ENCODE measurements around the gene RGS21. TPM values are rescaled to one million over a fixed set of nuclear protein-coding genes. Genes with fewer than 3 reads are reported as not detected.

Gene RGS21
- total and polyA plus RNA-seq, 2 experiments from 2014 or later: not detected

DNA sequence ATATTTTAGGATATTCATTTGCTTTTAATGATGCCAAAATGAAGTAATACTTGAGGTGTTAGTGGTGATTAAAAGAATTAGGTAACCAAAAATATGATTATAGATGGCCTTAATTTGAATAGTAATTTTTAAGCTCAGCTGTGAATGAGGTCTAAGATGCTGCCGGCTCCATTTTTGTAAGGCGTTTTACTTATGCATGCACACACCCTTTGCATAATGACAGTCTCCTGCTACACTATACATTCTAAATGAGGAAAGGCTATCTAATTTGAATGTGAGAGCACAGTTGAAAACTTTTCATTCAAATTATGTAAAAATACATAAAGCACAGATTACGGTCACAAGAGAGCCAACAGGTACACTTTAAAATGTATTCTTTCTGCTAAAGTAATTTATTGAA, 41.6 kb downstream of the RGS21 start:
- Histone ChIP-seq H3K27me3 (no peaks in the 10 kb centered on the region), H3K36me3 (no peaks in the 10 kb centered on the region), H3K27ac (no peak overlapping the region), H3K4me3 (no peak overlapping the region), H3K9me3 (ENCODE audit: low read depth) (no peaks in the 10 kb centered on the region), H3K4me1 (ENCODE audit: low read depth) (no peaks in the 10 kb centered on the region)
- TF ChIP-seq, protein P1, sequence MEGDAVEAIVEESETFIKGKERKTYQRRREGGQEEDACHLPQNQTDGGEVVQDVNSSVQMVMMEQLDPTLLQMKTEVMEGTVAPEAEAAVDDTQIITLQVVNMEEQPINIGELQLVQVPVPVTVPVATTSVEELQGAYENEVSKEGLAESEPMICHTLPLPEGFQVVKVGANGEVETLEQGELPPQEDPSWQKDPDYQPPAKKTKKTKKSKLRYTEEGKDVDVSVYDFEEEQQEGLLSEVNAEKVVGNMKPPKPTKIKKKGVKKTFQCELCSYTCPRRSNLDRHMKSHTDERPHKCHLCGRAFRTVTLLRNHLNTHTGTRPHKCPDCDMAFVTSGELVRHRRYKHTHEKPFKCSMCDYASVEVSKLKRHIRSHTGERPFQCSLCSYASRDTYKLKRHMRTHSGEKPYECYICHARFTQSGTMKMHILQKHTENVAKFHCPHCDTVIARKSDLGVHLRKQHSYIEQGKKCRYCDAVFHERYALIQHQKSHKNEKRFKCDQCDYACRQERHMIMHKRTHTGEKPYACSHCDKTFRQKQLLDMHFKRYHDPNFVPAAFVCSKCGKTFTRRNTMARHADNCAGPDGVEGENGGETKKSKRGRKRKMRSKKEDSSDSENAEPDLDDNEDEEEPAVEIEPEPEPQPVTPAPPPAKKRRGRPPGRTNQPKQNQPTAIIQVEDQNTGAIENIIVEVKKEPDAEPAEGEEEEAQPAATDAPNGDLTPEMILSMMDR (IDR thresholded peaks at IDR 0.05; ENCODE audit: low read depth, low read length): no peak
- DNase-seq (ENCODE audit: low read depth in 1 of 2, low spot score in 1 of 2): no peak

DNA sequence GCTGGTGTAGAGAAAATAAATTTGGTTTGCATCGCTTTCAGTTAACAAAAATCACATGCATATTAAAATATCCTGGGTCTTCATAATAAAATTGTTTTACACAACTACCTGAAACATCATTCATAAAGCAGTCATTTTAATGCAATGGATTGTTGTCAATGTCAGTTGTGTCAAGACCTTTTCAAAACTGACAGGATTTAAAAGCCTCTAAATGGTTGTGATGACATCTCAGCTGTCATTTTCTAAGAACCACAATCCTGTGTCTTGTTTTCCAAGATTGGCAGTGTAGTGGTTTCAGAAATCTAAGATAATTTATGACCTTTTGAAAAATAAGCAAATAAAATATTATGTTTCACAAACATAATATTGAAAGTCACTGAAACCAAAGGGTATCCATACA, 42.0 kb downstream of the RGS21 start:
- H3K27me3 ChIP-seq: no peaks in the 10 kb centered on the region
- TF ChIP-seq, protein P1 (IDR thresholded peaks at IDR 0.05; ENCODE audit: low read depth, low read length): no peak
- H3K9me3 ChIP-seq (ENCODE audit: low read depth): no peaks in the 10 kb centered on the region
- no peak overlapping the region for H3K4me3 ChIP-seq
- DNase-seq (ENCODE audit: low read depth in 1 of 2, low spot score in 1 of 2): no peak
- H3K36me3 ChIP-seq: no peaks in the 10 kb centered on the region
- H3K4me1 ChIP-seq (ENCODE audit: low read depth): no peaks in the 10 kb centered on the region
- H3K27ac ChIP-seq: no peak overlapping the region

GRCh38 chr1:192363177-192363576, 46.4 kb downstream of the RGS21 start:
- DNase-seq (ENCODE audit: low read depth in 1 of 2, low spot score in 1 of 2): no peak
- Histone ChIP-seq H3K4me3 (no peak overlapping the region), H3K27me3 (no peaks in the 10 kb centered on the region), H3K27ac (no peak overlapping the region), H3K9me3 (ENCODE audit: low read depth) (no peaks in the 10 kb centered on the region), H3K4me1 (ENCODE audit: low read depth) (no peaks in the 10 kb centered on the region), H3K36me3 (no peaks in the 10 kb centered on the region)
- TF ChIP-seq, protein P1 (IDR thresholded peaks at IDR 0.05; ENCODE audit: low read depth, low read length): no peak

DNA sequence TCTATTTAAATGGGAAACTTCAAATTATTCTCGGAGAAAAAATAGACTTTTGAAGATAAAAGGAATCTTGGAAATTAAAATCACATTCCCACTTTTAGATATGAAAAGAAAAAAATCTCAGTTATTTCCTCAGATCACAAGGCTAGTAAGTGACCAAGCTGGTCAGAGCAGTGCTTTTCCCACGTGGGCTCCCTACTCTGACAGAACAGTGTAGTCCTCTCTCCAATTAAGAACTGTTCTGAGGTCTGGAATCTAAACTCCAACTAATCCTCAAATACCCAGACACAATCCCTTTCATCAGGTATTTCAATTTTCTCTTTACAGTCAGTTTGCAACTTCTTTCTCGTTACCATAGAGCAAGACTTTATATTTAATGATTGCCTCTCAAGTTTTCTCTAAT, 50.6 kb downstream of the RGS21 start:
- no peaks in the 10 kb centered on the region for H3K9me3 ChIP-seq (ENCODE audit: low read depth)
- H3K27me3 ChIP-seq: no peaks in the 10 kb centered on the region
- H3K36me3 ChIP-seq: no peaks in the 10 kb centered on the region
- no peak overlapping the region for H3K27ac ChIP-seq
- TF ChIP-seq, protein P1 (IDR thresholded peaks at IDR 0.05; ENCODE audit: low read depth, low read length): no peak
- no peak for DNase-seq (ENCODE audit: low read depth in 1 of 2, low spot score in 1 of 2)
- H3K4me1 ChIP-seq (ENCODE audit: low read depth): no peaks in the 10 kb centered on the region
- H3K4me3 ChIP-seq: no peak overlapping the region

DNA sequence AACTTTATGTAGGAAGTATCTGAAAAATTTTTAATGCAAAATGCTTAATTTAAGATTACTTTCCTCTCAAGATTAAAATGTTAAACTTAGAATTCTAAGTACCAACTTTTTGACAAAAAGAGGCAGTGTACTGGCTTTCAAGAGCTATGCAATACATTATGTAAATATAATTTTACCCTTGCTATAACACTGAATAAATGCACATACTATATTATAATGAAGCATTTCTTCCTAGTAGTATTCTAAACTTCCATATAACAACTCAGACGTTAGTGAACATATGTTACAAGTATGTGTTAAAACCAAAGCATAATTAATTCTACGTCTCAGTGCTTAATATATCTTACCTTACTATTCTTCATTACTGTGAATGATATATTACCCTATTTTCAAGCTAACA, 58.5 kb downstream of the RGS21 start:
- Histone ChIP-seq H3K27ac (no peak overlapping the region), H3K9me3 (ENCODE audit: low read depth) (no peaks in the 10 kb centered on the region), H3K4me1 (ENCODE audit: low read depth) (no peaks in the 10 kb centered on the region), H3K36me3 (no peaks in the 10 kb centered on the region), H3K4me3 (no peak overlapping the region), H3K27me3 (no peaks in the 10 kb centered on the region)
- DNase-seq (ENCODE audit: low read depth in 1 of 2, low spot score in 1 of 2): no peak
- TF ChIP-seq, protein P1 (IDR thresholded peaks at IDR 0.05; ENCODE audit: low read depth, low read length): no peak

GRCh38 chr1:192376374-192376773, 59.6 kb downstream of the RGS21 start:
- no peaks in the 10 kb centered on the region for H3K36me3 ChIP-seq

More at GRCh38 chr1:192376374-192376773, 59.6 kb downstream of the RGS21 start:
- no peak overlapping the region for H3K27ac ChIP-seq
- H3K4me3 ChIP-seq: no peak overlapping the region
- TF ChIP-seq, protein P1 (IDR thresholded peaks at IDR 0.05; ENCODE audit: low read depth, low read length): no peak
- no peaks in the 10 kb centered on the region for H3K27me3 ChIP-seq
- no peaks in the 10 kb centered on the region for H3K4me1 ChIP-seq (ENCODE audit: low read depth)
- no peaks in the 10 kb centered on the region for H3K9me3 ChIP-seq (ENCODE audit: low read depth)
- DNase-seq (ENCODE audit: low read depth in 1 of 2, low spot score in 1 of 2): no peak

Measured in cardiac muscle cell (in vitro differentiated cells and primary cell).